ENCODE measurements around the gene COX4I2.

GRCh38 chr20:31620246-31620645, 17.5 kb upstream of the COX4I2 start:
- TF ChIP-seq CTCF (IDR thresholded peaks at IDR 0.05) (no peak), POLR2A (IDR thresholded peaks at IDR 0.05; ENCODE audit: low read depth) (no peak), EP300 (IDR thresholded peaks at IDR 0.05) (no peak)

All from esophagus muscularis mucosa (tissue), 4 donors.